Measurements from ENCODE around the gene ADAMTSL4. TPM values are rescaled to one million over a fixed set of nuclear protein-coding genes. Genes with fewer than 3 reads are reported as not detected.

Gene ADAMTSL4
- total and polyA plus RNA-seq, 2 of the 8 experiments (the other 6 are each of a cell fraction or from before 2014, with no cell fraction given) = 4.2 to 5.4 TPM

GRCh38 chr1:150544204-150544603, 5.0 kb upstream of the ADAMTSL4 start:
- Histone ChIP-seq H2AFZ (ENCODE audit: low read length) (no peak overlapping the region), H2BK12ac (ENCODE audit: low read depth, low read length) (no peak overlapping the region), H4K8ac (ENCODE audit: extremely low read depth, insufficient read depth, low read length) (no peak overlapping the region), H3K56ac (replicated peaks; ENCODE audit: insufficient read length, low read depth, low read length) (no peak overlapping the region), H3K18ac (ENCODE audit: extremely low read depth, low read length) (no peak overlapping the region), H2BK5ac (ENCODE audit: low read depth, low read length) (no peak overlapping the region), H2BK20ac (ENCODE audit: low read length) (no peak overlapping the region), H4K5ac (ENCODE audit: insufficient read length, low read depth, low read length) (no peak overlapping the region), H3K14ac (ENCODE audit: insufficient read length) (no peak overlapping the region), H3K27ac (ENCODE audit: low read depth, low read length) (no peak overlapping the region), H3K27me3 (replicated peaks in 1 of 4; ENCODE audit: control insufficient read depth in 3 of 4, extremely low read depth in 1 of 4, insufficient read depth in 3 of 4, low read length in 3 of 4) (peaks cover 0 to 10% (median 8%) of the 10 kb centered on the region in 4 experiments; a peak in 5 of 7 replicates), H3K4me1 (replicated peaks in 1 of 4; ENCODE audit: control insufficient read depth in 3 of 4, insufficient read depth in 4 of 4, low read length in 3 of 4) (no peaks in the 10 kb centered on the region), H3K23ac (ENCODE audit: insufficient read length) (no peak overlapping the region), H3K4ac (replicated peaks; ENCODE audit: insufficient read length, low read depth, low read length) (no peak overlapping the region), H2AK5ac (ENCODE audit: low read depth, low read length) (no peak overlapping the region), H2BK120ac (replicated peaks; ENCODE audit: low read depth, low read length) (no peak overlapping the region), H3K79me1 (ENCODE audit: low read depth, low read length) (no peaks in the 10 kb centered on the region), H4K20me1 (replicated peaks in 1 of 2; ENCODE audit: control insufficient read depth in 1 of 2, insufficient read depth in 2 of 2, low read length in 2 of 2) (peaks cover 0 to 2% of the 10 kb centered on the region in 2 experiments), H4K91ac (replicated peaks; ENCODE audit: insufficient read length, low read length) (no peak overlapping the region), H3K79me2 (ENCODE audit: control insufficient read depth in 1 of 2, insufficient read depth in 2 of 2, low read length in 2 of 2) (no peaks in the 10 kb centered on the region), H3K9ac (replicated peaks in 1 of 4; ENCODE audit: extremely low read depth in 1 of 4, low read depth in 3 of 4, low read length in 3 of 4) (no peak overlapping the region), H3K9me3 (ENCODE audit: insufficient read depth in 2 of 2, low read depth in 1 of 2, low read length in 1 of 2) (no peaks in the 10 kb centered on the region), H3K23me2 (ENCODE audit: low read depth, low read length) (peaks cover 5% of the 10 kb centered on the region; the same call in 1 of the 2 replicates), H2BK15ac (ENCODE audit: low read length) (no peak overlapping the region), H3K36me3 (ENCODE audit: control insufficient read depth in 2 of 4, insufficient read depth in 4 of 4, low read length in 3 of 4) (no peaks in the 10 kb centered on the region), H3K4me3 (ENCODE audit: extremely low read depth in 1 of 4, insufficient read depth in 2 of 4, low read depth in 3 of 4, low read length in 4 of 4) (no peak overlapping the region), H3K4me2 (ENCODE audit: insufficient read depth in 1 of 2, low read depth in 2 of 2, low read length in 2 of 2) (no peak overlapping the region)
- 92% methylated on average over 3 of the region's 3 CpGs; no CpG with 5 or more reads in 1 of the 2 experiments for WGBS, 2 experiments (ENCODE audit: extremely low coverage in 1 of 2, insufficient coverage in 1 of 2, insufficient read length in 1 of 2, insufficient replicate concordance in 2 of 2, low coverage in 1 of 2, low lambda C conversion rate in 2 of 2, missing lambda C conversion rate in 1 of 2)
- FAIRE-seq (no peak), DNase-seq (ENCODE audit: low read depth in 1 of 2, low spot score in 2 of 2) (no peak)
- CTCF ChIA-PET (ENCODE audit: partially characterized antibody) = interaction anchor here (0.6 to 4.2 kb wide), 5 partner anchors 12 to 378 kb away, joined by 3 to 28 read pairs (median 3); no protein-coding TSS in a partner anchor
- POLR2A ChIA-PET (ENCODE audit: partially characterized antibody) = interaction anchor here (0.8 to 2.3 kb wide), 5 partner anchors 10 to 264 kb away, joined by 3 to 7 read pairs (median 4); partner anchors contain the start of genes CTSK and MCL1
- TF ChIP-seq SP2 (IDR thresholded peaks at IDR 0.05; ENCODE audit: low read length) (no peak), HDAC2 (IDR thresholded peaks at IDR 0.05; ENCODE audit: borderline replicate concordance in 1 of 2, low read depth in 2 of 2, low read length in 2 of 2) (no peak), RNF2 (IDR thresholded peaks at IDR 0.05; ENCODE audit: borderline replicate concordance, low read depth, low read length, missing control alignments, poor library complexity, severe bottlenecking) (no peak), SIN3A (conservative IDR thresholded peaks at IDR 0.05 in 1 of 2, IDR thresholded peaks at IDR 0.05 in 1 of 2; ENCODE audit: low read depth in 1 of 2, low read length in 2 of 2) (no peak), RAD21 (IDR thresholded peaks at IDR 0.05 in 1 of 2, conservative IDR thresholded peaks at IDR 0.05 in 1 of 2; ENCODE audit: low read depth in 2 of 2, low read length in 2 of 2) (no peak), ASH2L (IDR thresholded peaks at IDR 0.05; ENCODE audit: low read length) (no peak), SP1 (IDR thresholded peaks at IDR 0.05; ENCODE audit: low read depth, low read length) (no peak), BRCA1 (IDR thresholded peaks at IDR 0.05; ENCODE audit: low read depth, low read length) (no peak), MAFK (IDR thresholded peaks at IDR 0.05; ENCODE audit: low read depth, low read length) (no peak), CBX5 (IDR thresholded peaks at IDR 0.05; ENCODE audit: low read depth, low read length) (no peak), NANOG (IDR thresholded peaks at IDR 0.05; ENCODE audit: insufficient read depth, low read depth, low read length, poor library complexity, severe bottlenecking) (no peak)
- TF ChIP-seq, protein P1, sequence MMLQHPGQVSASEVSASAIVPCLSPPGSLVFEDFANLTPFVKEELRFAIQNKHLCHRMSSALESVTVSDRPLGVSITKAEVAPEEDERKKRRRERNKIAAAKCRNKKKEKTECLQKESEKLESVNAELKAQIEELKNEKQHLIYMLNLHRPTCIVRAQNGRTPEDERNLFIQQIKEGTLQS (IDR thresholded peaks at IDR 0.05; ENCODE audit: insufficient read depth, low read depth, low read length) = no peak
